Measurements from ENCODE around the gene TAGLN.

The TAGLN gene

GRCh38 chr11:117230999-117231841, 32.0 kb downstream of the TAGLN start:
- DNase-seq (ENCODE audit: low read depth) = no peak

- DNase-seq (ENCODE audit: low read depth) = no peak
These were observed 32.6 kb downstream of the TAGLN start, which contains the start of gene PCSK7 for GRCh38 chr11:117231842-117232091. PCSK7 (minus strand) TSS chr11:117232073; CDS start chr11:117229844, 2,229 bp downstream.

- DNase-seq (ENCODE audit: low read depth) = peak; percentile 60
These were observed 33.1 kb downstream of the TAGLN start, which contains the start of gene RNF214 for GRCh38 chr11:117232092-117232878. RNF214 (plus strand) TSS chr11:117232671; CDS start chr11:117234273, 1,602 bp downstream.

- no peak for DNase-seq (ENCODE audit: low read depth)
These were observed 33.8 kb downstream of the TAGLN start for GRCh38 chr11:117232911-117233409.

GRCh38 chr11:117238221-117238620, 39.1 kb downstream of the TAGLN start:
- no peak for DNase-seq (ENCODE audit: low read depth)

GRCh38 chr11:117239295-117239694, 40.1 kb downstream of the TAGLN start:
- no peak for DNase-seq (ENCODE audit: low read depth)

- no peak for DNase-seq (ENCODE audit: low read depth)
These were observed 49.2 kb downstream of the TAGLN start for GRCh38 chr11:117248341-117248740.

- no peak for DNase-seq (ENCODE audit: low read depth)
These were observed 50.4 kb downstream of the TAGLN start for GRCh38 chr11:117249571-117249970.

GRCh38 chr11:117251506-117251905, 52.3 kb downstream of the TAGLN start:
- no peak for DNase-seq (ENCODE audit: low read depth)

- DNase-seq (ENCODE audit: low read depth) = no peak
These were observed 56.8 kb downstream of the TAGLN start for GRCh38 chr11:117255966-117256365.

- no peak for DNase-seq (ENCODE audit: low read depth)
These were observed 57.4 kb downstream of the TAGLN start for GRCh38 chr11:117256573-117256972.

Measured in T-helper 22 cell (primary cell).